ENCODE results near the gene PDK3. TPM values are rescaled to one million over a fixed set of nuclear protein-coding genes. Genes with fewer than 3 reads are reported as not detected.

PDK3 gene
- total RNA-seq, 4 donors from 2014 or later, result 11.1 to 23.5 (median 16.7) TPM

- TF ChIP-seq CTCF (IDR thresholded peaks at IDR 0.05; ENCODE audit: low read depth), result no peak
These were observed 413 bp downstream of the PDK3 start for GRCh38 chrX:24465532-24465865.

- TF ChIP-seq CTCF (IDR thresholded peaks at IDR 0.05; ENCODE audit: low read depth), result no peak
These were observed 939 bp downstream of the PDK3 start for GRCh38 chrX:24466025-24466424.

- no peak for TF ChIP-seq CTCF (IDR thresholded peaks at IDR 0.05; ENCODE audit: low read depth)
These were observed 3.2 kb downstream of the PDK3 start for GRCh38 chrX:24468245-24468644.

GRCh38 chrX:24471808-24472207, 6.7 kb downstream of the PDK3 start:
- no peak for TF ChIP-seq CTCF (IDR thresholded peaks at IDR 0.05; ENCODE audit: low read depth)

- TF ChIP-seq CTCF (IDR thresholded peaks at IDR 0.05; ENCODE audit: low read depth), result no peak
These were observed 10.4 kb downstream of the PDK3 start for GRCh38 chrX:24475480-24475879.

GRCh38 chrX:24478509-24478908, 13.4 kb downstream of the PDK3 start:
- no peak for TF ChIP-seq CTCF (IDR thresholded peaks at IDR 0.05; ENCODE audit: low read depth)

GRCh38 chrX:24479924-24480323, 14.8 kb downstream of the PDK3 start:
- TF ChIP-seq CTCF (IDR thresholded peaks at IDR 0.05; ENCODE audit: low read depth), result no peak

Measured in subcutaneous adipose tissue (tissue), 4 donors.